Measurements from ENCODE around the gene TFAP2A. TPM values are rescaled to one million over a fixed set of nuclear protein-coding genes. Genes with fewer than 3 reads are reported as not detected.

The TFAP2A gene
- total and polyA plus RNA-seq, 12 donors: 0.12 to 0.95 (median 0.20) TPM; not detected in 2

DNA sequence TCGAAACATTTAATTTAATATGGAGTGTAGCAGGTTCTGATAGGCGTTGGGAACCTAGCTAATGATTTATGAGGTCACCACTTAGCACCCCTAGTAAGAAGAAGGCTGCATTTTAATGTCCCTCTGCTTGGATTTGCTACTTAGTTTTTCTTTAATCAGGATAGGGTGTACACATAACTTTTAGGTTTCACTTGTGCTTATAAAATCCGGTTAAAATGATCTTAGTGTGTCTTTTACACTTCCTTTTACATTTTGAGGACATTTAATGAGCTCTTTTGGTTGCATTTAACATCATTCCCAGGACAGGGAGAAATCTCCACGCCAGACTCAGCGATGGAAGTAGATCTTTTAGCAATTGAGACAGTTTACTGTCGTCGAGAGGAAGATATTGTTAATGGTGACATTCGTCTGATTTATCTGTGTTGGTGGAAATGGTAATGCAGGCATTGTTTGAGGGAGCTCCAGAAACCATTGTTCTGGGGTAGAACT, 5.6 kb downstream of the TFAP2A start:
- 12 to 13% methylated on average over 8 of the region's 8 CpGs for WGBS, 2 donors
- DNase-seq: no peak
- peaks cover 0 to 6% (median 0%) of the 10 kb centered on the region in 11 donors for H3K9me3 ChIP-seq
- TF ChIP-seq CTCF (IDR thresholded peaks at IDR 0.05): no peak
- no peak for ATAC-seq
- peaks cover 11 to 42% (median 32%) of the 10 kb centered on the region in 9 donors for H3K4me1 ChIP-seq
- H3K4me3 ChIP-seq: no peak overlapping the region
- intact Hi-C loops (cut with DNase I): no loop called here
- no peaks in the 10 kb centered on the region for H3K36me3 ChIP-seq
- no peak overlapping the region for H3K27ac ChIP-seq
- H3K27me3 ChIP-seq: peaks cover 28 to 99% (median 98%) of the 10 kb centered on the region in 7 donors

- intact Hi-C loops (cut with DNase I): no loop called here
- Histone ChIP-seq H3K27ac (no peak overlapping the region), H3K27me3 (peaks cover 20 to 99% (median 98%) of the 10 kb centered on the region in 7 donors), H3K4me3 (no peak overlapping the region), H3K4me1 (peaks cover 11 to 39% (median 30%) of the 10 kb centered on the region in 9 donors), H3K36me3 (no peaks in the 10 kb centered on the region), H3K9me3 (peaks cover 0 to 6% (median 0%) of the 10 kb centered on the region in 11 donors)
- DNase-seq (no peak), ATAC-seq (no peak)
- 12 to 23% methylated on average over 1 of the region's 1 CpG for WGBS, 2 donors
- TF ChIP-seq CTCF (IDR thresholded peaks at IDR 0.05): no peak
These were observed 6.4 kb downstream of the TFAP2A start for GRCh38 chr6:10408457-10408856.

DNA sequence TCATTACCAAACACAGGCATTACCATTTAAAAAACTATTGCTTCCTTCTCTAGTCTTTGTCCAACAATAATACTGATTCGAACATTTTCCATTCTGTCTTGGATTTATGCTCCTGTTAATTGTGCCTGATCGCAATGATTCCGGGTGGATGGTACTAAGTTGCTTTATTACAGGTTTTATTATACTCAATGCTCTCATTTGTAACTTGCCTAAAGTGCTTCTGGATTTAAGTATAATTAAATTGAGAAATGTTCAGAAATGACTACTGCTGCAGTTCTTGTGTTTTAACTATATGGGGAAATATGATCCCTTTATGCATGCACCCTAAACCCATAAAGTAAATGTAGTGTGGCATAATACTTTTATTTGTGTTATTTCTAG, 7.2 kb downstream of the TFAP2A start:
- Histone ChIP-seq H3K9me3 (peaks cover 0 to 6% (median 0%) of the 10 kb centered on the region in 11 donors), H3K4me3 (no peak overlapping the region), H3K27ac (no peak overlapping the region), H3K36me3 (no peaks in the 10 kb centered on the region), H3K27me3 (peaks cover 14 to 99% (median 98%) of the 10 kb centered on the region in 7 donors), H3K4me1 (peaks cover 5 to 35% (median 26%) of the 10 kb centered on the region in 9 donors)
- intact Hi-C loops (cut with DNase I): no loop called here
- no peak for TF ChIP-seq CTCF (IDR thresholded peaks at IDR 0.05)
- DNase-seq (no peak), ATAC-seq (no peak)
- 19 to 31% methylated on average over 3 of the region's 3 CpGs for WGBS, 2 donors

DNA sequence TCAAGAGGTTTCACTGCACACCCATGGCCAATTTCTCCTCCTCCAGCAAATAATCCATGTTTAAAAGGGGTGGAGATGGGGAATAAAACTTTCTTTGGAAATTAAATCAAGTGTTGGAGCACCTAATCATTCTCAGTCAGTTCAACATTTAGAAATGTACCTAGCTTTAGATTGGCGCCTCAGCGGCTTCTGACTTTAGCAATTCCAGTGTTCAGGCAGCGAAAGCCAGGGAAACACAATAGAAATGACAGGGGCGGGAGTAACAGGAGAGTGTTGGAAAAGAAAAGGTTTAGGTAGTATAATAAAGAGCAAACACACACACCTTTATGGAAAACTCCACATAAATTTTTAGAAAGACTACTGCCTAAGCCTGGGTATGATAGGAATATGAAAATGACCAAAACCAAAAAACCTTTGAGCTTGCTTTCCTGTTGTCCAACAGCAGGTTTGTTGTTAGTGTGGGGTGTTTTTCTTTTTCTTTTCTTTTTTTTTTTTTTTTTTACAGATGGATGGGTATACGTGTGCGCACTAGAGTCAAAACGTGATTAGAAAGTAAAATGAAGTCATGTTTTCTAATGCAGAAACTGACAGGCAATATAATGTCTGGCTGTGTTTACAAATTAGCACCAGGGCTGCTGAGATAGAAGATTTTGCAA, 7.7 kb downstream of the TFAP2A start:
- DNase-seq: no peak
- intact Hi-C loops (cut with DNase I): no loop called here
- H3K4me3 ChIP-seq: no peak overlapping the region
- no peaks in the 10 kb centered on the region for H3K36me3 ChIP-seq
- no peak for ATAC-seq
- H3K4me1 ChIP-seq: peaks cover 4 to 33% (median 24%) of the 10 kb centered on the region in 9 donors
- no peak for TF ChIP-seq CTCF (IDR thresholded peaks at IDR 0.05)
- 15 to 22% methylated on average over 7 of the region's 7 CpGs for WGBS, 2 donors
- H3K27ac ChIP-seq: no peak overlapping the region
- peaks cover 11 to 100% (median 98%) of the 10 kb centered on the region in 7 donors for H3K27me3 ChIP-seq
- H3K9me3 ChIP-seq: peaks cover 0 to 6% (median 0%) of the 10 kb centered on the region in 11 donors

All from heart right ventricle (tissue), 16 donors.